ENCODE measurements around the gene MYO1E. TPM values are rescaled to one million over a fixed set of nuclear protein-coding genes. Genes with fewer than 3 reads are reported as not detected.
"Not testable (repeated sequence)": the region's sequence is repeated elsewhere in the genome, so short reads cannot be mapped to it uniquely, and the experiment has no call there.

Gene MYO1E
- polyA plus RNA-seq, 3 donors = 140 to 193 (median 176) TPM

DNA sequence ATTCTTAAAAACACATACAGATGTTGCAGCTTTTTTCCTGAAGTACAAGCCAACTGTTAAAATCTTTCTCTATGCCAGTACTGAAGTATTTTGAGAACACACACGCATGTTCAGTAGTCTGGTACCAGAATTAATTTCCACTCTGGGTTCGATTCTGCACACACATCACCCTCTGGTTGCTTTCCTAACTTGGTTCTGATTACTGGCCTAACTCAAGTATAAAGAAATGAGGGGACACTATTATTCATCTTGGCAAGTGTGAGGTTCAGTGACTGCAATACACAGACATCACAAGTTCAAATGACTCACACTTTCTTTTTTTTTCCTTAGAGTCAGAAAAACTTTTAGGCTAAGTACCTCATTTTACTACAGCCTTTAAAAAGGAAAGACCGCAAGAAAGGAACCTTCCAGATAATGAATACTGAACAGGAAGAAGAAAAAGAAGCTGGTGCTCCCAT, 203.4 kb downstream of the MYO1E start:
- DNase-seq (ENCODE audit: extremely low read depth in 1 of 11, low read depth in 9 of 11, low spot score in 4 of 11) = no peak

DNA sequence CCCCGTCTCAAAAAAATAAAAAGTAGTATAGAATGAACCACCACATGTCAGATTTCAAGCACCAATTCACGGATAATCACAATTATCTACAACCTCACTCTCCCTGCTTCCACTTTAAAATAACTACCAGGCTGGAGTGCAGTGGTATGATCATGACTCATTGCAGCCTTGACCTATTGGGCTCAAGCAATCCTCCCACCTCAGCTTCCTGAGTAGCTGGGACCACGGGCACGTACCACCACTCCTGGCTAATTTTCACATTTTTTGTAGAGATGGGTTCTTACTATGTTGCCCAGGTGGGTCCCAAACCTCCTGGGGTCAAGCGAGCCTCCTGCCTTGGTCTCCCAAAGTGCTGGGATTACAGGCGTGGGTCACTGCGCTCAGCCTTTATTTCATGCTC, 204.1 kb downstream of the MYO1E start:
- DNase-seq (ENCODE audit: extremely low read depth in 1 of 11, low read depth in 9 of 11, low spot score in 4 of 11) = no peak

DNA sequence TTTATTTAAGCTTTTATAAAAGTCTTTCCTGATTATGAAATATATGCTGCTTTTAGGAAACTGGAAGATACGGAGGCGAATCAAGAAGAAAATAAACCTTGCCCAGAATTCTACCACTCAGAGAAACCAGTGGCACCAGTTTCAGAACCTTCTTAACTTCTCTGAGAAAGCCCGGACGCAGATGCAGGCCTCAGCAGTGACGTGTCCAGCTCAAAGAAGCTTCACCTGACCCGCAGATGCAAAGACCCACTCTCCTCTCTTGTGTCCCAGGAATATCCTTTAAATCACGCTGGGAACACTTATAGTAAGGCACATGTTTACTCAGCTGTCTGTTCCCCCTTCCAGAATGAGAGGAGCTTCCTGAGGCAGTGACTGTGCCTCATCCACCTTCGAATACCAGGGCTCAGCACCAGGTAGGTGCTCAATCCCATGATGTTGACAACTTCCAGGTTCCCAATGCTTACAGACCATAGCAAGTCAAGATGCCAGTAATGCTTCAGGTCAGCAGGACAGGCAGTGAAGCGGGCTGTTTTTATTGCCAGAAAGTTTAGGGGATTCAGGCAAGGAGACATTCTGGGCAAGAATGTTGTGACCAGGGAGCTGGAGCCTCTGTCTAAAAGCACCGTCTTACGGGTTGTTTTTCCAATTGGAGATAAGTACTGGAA, 205.9 kb downstream of the MYO1E start:
- DNase-seq (ENCODE audit: extremely low read depth in 1 of 11, low read depth in 9 of 11, low spot score in 4 of 11) = no peak

DNA sequence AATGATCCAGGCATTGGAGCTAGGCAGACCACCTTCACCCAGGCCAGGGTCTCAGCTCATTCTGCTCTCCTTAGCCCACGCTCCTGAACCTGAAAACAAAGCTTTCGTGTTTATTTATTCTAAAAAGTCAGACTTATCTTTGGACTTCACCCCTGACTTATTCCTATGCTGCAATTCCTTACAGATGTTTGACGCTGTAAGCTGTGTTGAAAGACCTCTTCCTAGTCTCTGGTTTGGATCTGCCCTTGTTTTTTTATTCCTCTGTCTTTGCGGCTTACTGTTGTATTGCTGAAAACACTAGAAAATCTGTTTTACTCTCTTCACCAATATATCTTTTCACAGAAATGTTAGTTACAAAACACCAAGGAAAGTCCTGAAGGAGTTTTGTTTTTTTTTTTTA, 206.5 kb downstream of the MYO1E start:
- no peak for DNase-seq (ENCODE audit: extremely low read depth in 1 of 11, low read depth in 9 of 11, low spot score in 4 of 11)

DNA sequence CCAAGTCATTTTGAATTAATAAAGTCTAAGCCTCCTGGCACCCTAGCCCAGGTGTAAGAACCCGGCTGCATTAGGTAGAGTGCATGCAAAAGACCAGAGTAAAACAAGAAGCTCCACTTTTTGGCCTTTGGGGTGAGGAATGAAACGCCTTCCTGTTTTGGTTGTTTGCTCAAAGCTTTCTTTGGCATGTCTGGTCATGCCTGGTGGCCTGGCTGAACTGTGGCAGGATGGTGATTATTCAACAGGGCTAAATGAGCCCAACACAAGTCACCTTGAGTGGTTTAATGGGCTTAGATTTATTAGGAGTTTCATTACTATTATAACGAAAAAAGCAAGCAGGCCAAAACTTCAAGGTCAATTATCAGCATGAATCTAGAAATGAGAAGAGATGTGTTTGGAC, 206.9 kb downstream of the MYO1E start:
- DNase-seq (ENCODE audit: extremely low read depth in 1 of 11, low read depth in 9 of 11, low spot score in 4 of 11) = peak in 3 of 11 donors; percentile 21 to 41 (median 33)

DNA sequence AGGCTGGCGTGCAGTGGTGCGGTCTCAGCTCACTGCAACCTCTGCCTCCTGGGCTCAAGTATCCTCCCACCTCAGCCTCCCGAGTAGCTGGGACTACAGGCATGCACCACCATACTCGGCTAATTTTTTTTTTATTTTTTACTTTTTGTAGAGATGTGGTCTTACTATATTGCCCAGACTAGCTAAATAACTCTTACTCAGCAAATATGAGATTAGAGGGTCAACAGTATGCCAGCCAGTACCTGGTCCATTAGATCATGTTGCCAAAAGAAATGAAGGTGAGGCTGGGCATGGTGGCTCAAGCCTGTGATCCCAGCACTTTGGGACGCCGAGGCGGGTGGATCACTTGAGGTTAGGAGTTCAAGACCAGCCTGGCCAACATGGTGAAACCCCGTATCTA, 210.6 kb downstream of the MYO1E start:
- not testable (repeated sequence) for DNase-seq (ENCODE audit: extremely low read depth in 1 of 11, low read depth in 9 of 11, low spot score in 4 of 11)

DNA sequence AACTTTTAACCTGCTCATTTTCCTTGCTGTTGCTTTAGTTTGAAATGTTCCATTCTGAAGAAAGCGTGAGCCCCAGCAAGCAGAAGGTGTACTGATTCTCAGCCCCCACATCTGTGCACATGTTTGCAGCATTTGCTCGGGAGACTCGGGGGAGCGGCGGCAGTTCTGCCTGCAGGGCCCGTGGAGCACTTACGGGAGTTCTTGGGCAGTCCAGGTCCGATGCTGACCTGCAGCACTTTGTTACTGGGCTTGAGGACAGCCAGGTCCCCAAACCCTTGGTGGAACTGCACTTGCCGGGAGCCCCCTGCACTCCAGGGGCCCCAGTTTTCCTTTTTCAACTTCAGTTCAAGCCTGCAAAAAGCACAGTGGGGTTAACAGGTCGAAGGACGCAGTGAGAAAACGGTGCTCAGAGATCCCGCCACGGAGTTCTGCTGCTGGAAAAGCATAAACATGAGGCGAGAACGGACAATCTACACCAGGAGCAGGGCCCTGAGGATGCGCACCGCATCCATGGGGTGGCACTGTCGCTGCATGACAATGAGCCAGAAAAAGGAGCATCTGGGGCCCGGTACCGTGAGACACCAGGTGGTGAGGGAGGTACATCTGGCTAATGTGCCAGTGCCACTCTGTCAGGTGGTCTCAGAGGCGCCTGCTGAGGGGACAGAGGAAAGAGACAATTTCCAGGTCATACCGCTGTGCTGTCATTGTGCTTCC, 211.6 kb downstream of the MYO1E start:
- no peak for DNase-seq (ENCODE audit: extremely low read depth in 1 of 11, low read depth in 9 of 11, low spot score in 4 of 11)

DNA sequence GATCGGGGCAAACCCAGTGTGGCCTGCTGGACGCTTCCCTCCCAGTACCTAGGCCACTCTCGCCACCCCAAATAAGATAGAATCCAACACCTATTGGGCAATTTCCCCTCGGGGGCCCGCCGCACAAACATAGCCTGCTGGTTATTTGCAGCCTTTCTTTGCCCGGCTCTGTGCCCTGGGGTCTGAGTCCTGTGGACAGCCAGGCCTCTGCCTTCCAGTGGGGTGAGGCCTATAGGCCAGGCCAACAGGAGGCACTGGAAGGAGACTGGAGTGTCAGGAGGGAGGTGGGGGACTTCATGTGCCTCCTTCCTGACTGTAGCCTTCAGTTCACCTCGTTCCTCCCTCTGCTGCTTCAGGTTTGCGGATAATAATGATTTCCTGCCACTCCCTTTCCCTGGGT, 213.5 kb downstream of the MYO1E start:
- no peak for DNase-seq (ENCODE audit: extremely low read depth in 1 of 11, low read depth in 9 of 11, low spot score in 4 of 11)

DNA sequence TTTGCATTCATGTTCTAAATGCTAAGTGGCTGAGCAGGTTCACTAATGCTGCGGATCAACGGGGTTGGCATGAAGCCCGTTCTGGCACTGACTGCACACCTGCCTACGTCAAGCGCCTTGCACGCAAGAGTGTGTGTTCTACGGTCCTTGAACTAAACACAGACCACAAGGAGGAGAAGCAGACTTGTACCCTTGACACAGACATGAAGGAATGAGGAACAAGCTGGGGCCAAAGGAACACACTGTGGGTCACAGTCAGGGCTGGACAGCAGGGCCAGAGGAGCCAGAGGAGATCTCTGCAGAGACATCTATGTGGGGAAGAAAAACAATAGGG, 214.0 kb downstream of the MYO1E start:
- no peak for DNase-seq (ENCODE audit: extremely low read depth in 1 of 11, low read depth in 9 of 11, low spot score in 4 of 11)

DNA sequence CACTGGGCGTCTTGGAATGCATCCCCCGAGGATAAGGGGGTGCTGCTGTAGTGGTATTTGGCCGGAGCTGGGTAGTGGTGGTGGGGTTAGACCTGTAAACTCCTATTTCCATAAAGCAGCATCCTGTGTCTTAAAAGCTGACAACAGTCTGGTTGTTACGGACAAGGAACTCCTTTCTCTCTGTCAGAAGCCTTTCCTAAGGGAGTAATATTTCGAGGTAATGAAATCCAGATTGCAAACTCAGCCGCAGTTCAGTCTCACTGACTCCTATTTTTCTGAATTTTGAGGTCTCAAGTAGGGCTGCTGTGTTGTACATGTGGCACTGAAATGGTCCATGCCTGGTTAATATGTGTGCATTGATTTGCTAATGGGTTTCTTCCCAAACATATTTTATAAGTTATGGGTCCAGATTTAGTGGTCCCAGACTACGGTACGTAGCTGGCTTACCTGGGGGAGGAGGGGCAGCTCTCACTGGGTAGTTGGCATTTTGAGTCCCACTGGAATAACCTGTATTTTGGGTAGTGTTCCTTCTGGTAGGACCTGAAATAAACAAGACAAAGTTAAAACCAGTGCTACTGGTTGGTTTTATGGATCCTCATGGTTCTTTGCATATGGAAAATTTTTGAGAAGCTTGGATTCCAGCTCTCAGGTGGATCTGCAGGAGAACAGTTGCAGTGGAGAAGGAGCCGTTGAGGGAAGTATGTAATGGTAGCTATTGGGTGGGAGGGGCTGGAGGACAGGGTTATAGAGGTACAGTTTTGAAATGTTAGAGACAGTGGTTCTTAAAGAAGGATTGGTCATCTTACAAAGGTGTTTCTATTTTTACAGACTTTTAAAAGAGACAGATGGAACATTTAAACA, 214.6 kb downstream of the MYO1E start:
- DNase-seq (ENCODE audit: extremely low read depth in 1 of 11, low read depth in 9 of 11, low spot score in 4 of 11) = no peak

DNA sequence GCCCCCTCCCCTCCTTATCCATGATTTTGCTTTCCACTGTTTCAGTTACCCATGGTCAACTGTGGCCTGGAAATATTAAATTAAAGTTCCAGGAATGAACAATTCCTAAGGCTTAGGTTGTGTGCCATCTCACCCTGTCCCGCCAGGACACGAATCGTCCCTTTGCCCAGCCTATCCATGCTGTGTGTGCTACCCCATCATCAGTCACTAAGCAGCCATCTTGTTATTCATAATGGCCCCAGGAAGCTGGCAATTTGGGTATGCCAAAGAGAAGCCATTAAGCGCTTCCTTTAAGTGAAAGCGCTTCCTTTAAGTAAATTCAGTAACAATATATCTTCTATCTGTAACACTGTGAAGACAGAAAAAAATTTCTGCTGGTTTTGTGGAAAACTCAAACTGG, 215.3 kb downstream of the MYO1E start:
- no peak for DNase-seq (ENCODE audit: extremely low read depth in 1 of 11, low read depth in 9 of 11, low spot score in 4 of 11)

DNA sequence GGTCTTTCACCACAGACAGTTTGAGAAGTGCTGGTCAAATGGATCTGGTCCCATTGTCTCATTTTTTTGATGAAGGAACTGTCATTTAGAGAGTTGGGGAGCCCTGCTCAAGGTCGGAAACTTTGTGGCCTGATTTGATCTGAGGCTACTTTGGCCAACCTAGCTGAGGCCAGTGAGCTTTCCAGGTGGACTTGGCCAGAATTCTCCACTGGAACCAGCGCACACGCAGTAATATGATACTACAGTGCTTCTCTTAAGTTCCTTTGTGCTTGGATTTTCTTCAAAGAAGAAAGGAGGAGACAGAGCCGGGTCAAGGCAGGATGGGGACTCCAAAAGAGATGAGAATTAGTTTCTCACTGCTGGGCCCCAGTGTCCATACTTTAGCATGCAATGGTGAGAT, 217.2 kb downstream of the MYO1E start:
- no peak for DNase-seq (ENCODE audit: extremely low read depth in 1 of 11, low read depth in 9 of 11, low spot score in 4 of 11)

DNA sequence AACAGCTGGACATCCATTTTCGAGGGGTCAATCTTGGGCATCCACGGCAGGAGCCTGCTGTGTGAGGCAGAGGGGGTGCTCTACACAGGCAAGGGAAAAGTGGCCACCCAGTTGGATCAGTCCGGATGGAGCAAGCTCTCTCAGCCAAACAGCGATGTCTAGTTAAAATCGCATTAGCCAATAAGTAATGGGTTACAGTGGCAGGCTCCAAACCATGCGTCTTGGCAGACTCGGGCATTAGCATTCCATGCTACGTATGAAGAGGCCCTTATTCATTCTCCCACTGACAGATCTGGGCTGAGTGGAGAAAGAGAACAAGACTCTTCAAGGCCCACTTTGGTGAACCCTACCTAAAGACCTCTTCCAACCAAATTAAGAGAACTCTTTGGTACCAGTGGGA, 218.4 kb downstream of the MYO1E start:
- no peak for DNase-seq (ENCODE audit: extremely low read depth in 1 of 11, low read depth in 9 of 11, low spot score in 4 of 11)

DNA sequence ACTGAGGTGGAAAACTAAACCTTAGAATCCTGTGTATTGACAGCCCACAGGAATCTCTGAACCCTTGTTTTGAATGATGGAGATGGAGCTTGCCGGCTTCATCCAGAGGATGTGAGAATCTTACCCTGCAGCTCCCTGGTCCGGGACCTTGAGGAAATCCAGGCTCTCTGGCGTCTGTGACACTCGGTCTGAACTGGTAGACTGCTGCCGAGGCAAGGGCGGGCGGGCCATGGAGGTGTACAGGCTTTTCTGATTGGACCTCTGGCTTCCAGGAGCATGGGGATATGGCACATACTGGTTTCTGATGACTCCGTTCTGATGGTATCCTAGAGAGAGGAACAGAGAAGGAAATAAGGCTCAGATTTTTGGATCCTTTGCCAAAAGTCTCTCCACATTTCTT, 219.2 kb downstream of the MYO1E start:
- DNase-seq (ENCODE audit: extremely low read depth in 1 of 11, low read depth in 9 of 11, low spot score in 4 of 11) = no peak

DNA sequence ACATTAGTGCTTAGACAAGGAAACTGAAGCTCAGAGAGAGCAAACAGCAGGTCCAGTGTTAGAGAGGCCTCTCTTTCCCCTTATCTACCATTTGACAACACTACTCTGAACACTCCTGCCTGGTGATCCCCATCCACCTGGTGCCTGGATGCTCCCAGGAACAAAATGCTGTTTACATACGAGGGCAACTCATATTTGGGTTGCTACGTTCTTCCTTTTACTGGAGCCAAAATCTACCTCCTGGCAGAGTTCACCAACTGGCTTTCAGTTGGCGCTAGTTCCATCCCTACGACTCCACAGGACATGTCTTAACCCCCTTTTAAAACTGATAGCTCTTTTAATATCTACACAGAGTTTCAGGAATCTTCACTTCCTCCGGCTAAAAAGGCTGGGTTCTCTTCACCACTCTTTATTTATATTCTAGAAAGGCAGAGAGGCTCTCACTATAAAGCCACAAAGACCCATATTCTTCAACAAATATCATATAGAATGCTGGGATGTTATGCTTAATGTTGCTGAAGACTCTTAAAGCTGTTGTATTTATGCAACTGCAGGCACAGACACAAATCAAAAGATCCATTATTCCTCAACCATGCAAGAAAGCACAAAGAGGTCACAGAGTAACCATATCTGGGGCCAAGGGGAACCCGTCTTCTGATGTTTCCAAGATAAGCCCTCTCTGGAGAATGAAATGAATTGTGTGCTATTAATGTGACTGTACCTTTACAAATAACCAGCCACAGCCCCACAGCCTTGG, 219.8 kb downstream of the MYO1E start:
- DNase-seq (ENCODE audit: extremely low read depth in 1 of 11, low read depth in 9 of 11, low spot score in 4 of 11) = no peak

DNA sequence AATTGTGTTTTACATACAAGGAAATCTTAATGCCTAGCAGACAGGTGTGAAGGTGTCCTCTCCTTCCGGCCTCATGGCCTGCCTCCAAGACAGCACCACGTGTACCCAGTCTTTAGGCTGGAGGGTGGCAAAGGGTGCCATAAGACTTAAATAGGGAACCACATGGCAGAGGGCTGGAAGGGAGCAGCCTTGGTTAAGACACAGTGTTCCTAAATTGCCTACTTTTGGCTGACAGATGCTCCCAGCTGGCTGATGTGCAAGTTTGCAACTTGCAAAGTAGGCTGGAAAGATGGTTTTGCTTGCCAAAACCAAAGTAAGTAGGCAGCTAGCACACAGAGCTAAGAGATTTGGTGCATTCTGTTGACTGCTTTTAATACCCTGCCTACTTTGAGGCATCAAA, 222.5 kb downstream of the MYO1E start:
- DNase-seq (ENCODE audit: extremely low read depth in 1 of 11, low read depth in 9 of 11, low spot score in 4 of 11) = no peak

DNA sequence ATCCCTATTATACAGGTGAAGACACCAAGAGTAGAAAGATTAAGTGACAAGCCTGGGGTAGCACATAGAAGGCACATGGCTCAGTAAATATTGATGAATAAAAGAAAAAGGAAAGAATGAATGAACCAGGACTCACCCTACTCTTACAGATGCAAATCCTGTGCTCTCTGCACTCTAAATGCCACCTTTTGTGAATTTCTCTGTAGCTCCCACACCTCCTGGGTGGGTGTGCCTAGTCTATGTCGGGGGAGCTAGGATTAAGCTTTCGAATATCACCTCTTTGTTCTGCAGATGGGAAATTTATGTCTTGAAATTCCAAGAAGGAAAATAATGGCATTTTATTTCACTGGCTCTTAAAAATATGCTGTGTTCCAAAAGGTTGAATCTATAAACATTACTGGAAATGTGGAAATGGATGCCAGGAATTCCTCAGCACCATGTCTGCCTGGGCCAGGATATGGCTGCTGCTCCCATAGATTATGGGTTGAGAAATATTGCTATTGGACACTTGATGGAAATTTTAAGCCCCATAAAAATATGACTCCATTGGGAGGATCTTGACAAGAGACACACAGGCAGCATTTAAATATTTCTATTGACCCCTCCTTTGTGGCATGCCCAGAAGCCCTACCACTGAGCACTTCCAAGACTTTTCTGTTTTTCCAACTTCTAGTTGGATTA, 224.4 kb downstream of the MYO1E start:
- DNase-seq (ENCODE audit: extremely low read depth in 1 of 11, low read depth in 9 of 11, low spot score in 4 of 11) = no peak

DNA sequence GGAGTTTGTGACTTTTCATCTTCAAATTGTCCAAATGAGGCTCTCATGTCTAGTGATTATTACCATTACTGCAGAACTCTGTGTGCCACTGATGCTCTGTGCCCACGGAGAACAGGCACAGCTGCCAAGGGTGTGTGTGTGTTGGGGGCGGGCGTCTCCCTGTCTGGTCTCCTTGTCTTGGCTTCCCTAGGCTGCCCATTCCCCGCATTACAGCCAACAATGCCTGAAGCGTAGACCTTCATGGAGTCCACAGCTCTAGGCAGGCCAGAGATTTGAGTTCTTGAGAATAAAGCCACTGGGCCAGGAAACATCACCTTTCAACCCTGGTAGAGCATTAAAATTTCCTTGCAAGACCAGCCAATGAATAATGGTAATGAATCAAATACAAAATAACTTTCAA, 225.0 kb downstream of the MYO1E start:
- DNase-seq (ENCODE audit: extremely low read depth in 1 of 11, low read depth in 9 of 11, low spot score in 4 of 11) = no peak

DNA sequence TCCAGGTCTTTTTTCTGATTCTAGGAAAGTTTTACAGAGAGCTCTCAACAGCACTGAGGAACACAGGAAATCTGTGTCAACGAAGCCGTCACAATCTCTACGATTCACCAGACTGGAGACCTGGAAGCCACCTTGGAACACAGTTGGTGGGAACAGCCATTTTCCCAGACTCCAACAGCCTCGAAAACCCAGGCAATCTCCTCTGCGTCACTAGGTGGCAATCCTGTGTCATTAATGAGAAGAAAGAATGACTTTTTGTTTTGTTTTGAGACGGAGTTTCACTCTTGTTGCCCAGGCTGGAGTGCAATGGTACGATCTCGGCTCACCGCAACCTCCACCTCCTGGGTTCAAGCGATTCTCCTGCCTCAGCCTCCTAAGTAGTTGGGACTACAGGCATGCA, 228.1 kb downstream of the MYO1E start:
- not testable (repeated sequence) for DNase-seq (ENCODE audit: extremely low read depth in 1 of 11, low read depth in 9 of 11, low spot score in 4 of 11)

Measured in renal cortex interstitium (tissue), 11 donors.